ENCODE data around the gene ING5.

- TF ChIP-seq POLR2AphosphoS5 (IDR thresholded peaks at IDR 0.05) (no peak), POLR2A (IDR thresholded peaks at IDR 0.05) (no peak)
- TF ChIP-seq, protein P1, sequence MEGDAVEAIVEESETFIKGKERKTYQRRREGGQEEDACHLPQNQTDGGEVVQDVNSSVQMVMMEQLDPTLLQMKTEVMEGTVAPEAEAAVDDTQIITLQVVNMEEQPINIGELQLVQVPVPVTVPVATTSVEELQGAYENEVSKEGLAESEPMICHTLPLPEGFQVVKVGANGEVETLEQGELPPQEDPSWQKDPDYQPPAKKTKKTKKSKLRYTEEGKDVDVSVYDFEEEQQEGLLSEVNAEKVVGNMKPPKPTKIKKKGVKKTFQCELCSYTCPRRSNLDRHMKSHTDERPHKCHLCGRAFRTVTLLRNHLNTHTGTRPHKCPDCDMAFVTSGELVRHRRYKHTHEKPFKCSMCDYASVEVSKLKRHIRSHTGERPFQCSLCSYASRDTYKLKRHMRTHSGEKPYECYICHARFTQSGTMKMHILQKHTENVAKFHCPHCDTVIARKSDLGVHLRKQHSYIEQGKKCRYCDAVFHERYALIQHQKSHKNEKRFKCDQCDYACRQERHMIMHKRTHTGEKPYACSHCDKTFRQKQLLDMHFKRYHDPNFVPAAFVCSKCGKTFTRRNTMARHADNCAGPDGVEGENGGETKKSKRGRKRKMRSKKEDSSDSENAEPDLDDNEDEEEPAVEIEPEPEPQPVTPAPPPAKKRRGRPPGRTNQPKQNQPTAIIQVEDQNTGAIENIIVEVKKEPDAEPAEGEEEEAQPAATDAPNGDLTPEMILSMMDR (IDR thresholded peaks at IDR 0.05 in 8 of 11, conservative IDR thresholded peaks at IDR 0.05 in 3 of 11), result no peak
Measured at GRCh38 chr2:241706537-241706936, 4.7 kb downstream of the ING5 start.

All from spleen (tissue), 7 donors.